A673 (cell line): ENCODE measurements around the gene PGLYRP2. TPM values are rescaled to one million over a fixed set of nuclear protein-coding genes. Genes with fewer than 3 reads are reported as not detected.

Experiments used
- BruUV-seq: library from RNA; stranded (reverse); fragments of 400-500 nt; replicated peaks from 2 replicates; lab custom pipeline; 2021; lab: Mats Ljungman, UMichigan
- CTCF ChIA-PET: fragments of 300-600 bp; sonication (Branson Sonifier 250); formaldehyde crosslinking; loops from one replicate; lab custom pipeline; 2022; ENCODE audit warnings: antibody characterized with exemption; lab: Charles Lee
- POLR2A ChIA-PET: fragments of 300-600 bp; sonication (Branson Sonifier 250); formaldehyde crosslinking; loops from one replicate; lab custom pipeline; 2022; ENCODE audit warnings: antibody characterized with exemption; ENCODE audit not compliant: low non-redundant PET; lab: Charles Lee
- DNase-seq: peaks from one replicate; pipeline ENCODE4 v3.0.0-alpha.2; 2015; ENCODE audit warnings: low spot score
- H3K27ac ChIP-seq: fragments of 200-600 bp; sonication (generic); 2 replicates; pipeline ENCODE4 v1.5.1; 2016; ENCODE audit warnings: mixed run types, low read depth, mild to moderate bottlenecking, mixed read lengths, antibody characterized with exemption, low read length; ENCODE audit not compliant: poor library complexity, severe bottlenecking
- H3K27me3 ChIP-seq: fragments of 200-600 bp; sonication (generic); replicated peaks from 2 replicates; pipeline ENCODE4 v1.6.1; 2017; ENCODE audit warnings: mixed run types, low read depth, mild to moderate bottlenecking, mixed read lengths, antibody characterized with exemption, low read length; ENCODE audit not compliant: insufficient read depth, poor library complexity
- H3K36me3 ChIP-seq: fragments of 200-600 bp; sonication (generic); 2 replicates; pipeline ENCODE4 v1.6.1; 2016; ENCODE audit warnings: mixed run types, mild to moderate bottlenecking, mixed read lengths, antibody characterized with exemption, low read length; ENCODE audit not compliant: insufficient read depth, poor library complexity, severe bottlenecking
- H3K4me1 ChIP-seq: fragments of 200-600 bp; sonication (generic); 2 replicates; pipeline ENCODE4 v1.6.1; 2017; ENCODE audit warnings: mixed run types, mild to moderate bottlenecking, mixed read lengths, antibody characterized with exemption, low read length; ENCODE audit not compliant: insufficient read depth, poor library complexity, severe bottlenecking
- H3K4me3 ChIP-seq: fragments of 200-600 bp; sonication (generic); 2 replicates; pipeline ENCODE4 v1.5.1; 2016; ENCODE audit warnings: low read depth, mixed run types, mild to moderate bottlenecking, mixed read lengths, low read length; ENCODE audit not compliant: poor library complexity, severe bottlenecking
- H3K9me3 ChIP-seq: fragments of 200-600 bp; sonication (generic); 2 replicates; pipeline ENCODE4 v1.6.1; 2016; ENCODE audit warnings: mixed run types, low read depth, mild to moderate bottlenecking, mixed read lengths, antibody characterized with exemption, low read length; ENCODE audit not compliant: poor library complexity, severe bottlenecking
- CTCF ChIP-seq: fragments of 300-800, 200-600 bp; sonication (generic); conservative IDR thresholded peaks from 2 replicates; pipeline ENCODE4 v1.5.1; 2017; ENCODE audit warnings: low read depth, mild to moderate bottlenecking, antibody characterized with exemption, low read length, moderate library complexity, mixed read lengths
- EZH2 ChIP-seq: fragments of 200-600 bp; sonication (generic); IDR thresholded peaks from 2 replicates; pipeline ENCODE4 v1.6.1; 2017; ENCODE audit warnings: borderline replicate concordance, low read depth, mild to moderate bottlenecking, mixed read lengths, antibody characterized with exemption, low read length; ENCODE audit not compliant: poor library complexity, severe bottlenecking
- intact Hi-C: fragments of 100-400 bp; cut with micrococcal nuclease; formaldehyde crosslinking; loops from one replicate; pipeline ENCODE4 v1.10.0; 2022; ENCODE audit not compliant: unreplicated experiment
- total RNA-seq: library from RNA; stranded (reverse); gene quantifications from 2 replicates; pipeline ENCODE4 v1.2.3, GENCODE V29; 2021

Gene PGLYRP2
- total RNA-seq, 1 experiment from 2014 or later: 3.5 TPM

- intact Hi-C loops: no loop called here
- H3K4me1 ChIP-seq: no peaks in the 10 kb centered on the region
- BruUV-seq: no TSS peak
- no peaks in the 10 kb centered on the region for H3K9me3 ChIP-seq
- DNase-seq: no peak
- no peak overlapping the region for H3K4me3 ChIP-seq
- POLR2A ChIA-PET: interaction anchor here (0.6 kb wide), 1 partner anchor 11 kb away, joined by 3 read pairs; no protein-coding TSS in a partner anchor
- H3K27ac ChIP-seq: no peak overlapping the region
- no peaks in the 10 kb centered on the region for H3K27me3 ChIP-seq
- no peaks in the 10 kb centered on the region for H3K36me3 ChIP-seq
- CTCF ChIA-PET: no interaction called here
- TF ChIP-seq CTCF (no peak), EZH2 (no peak)
Observed at GRCh38 chr19:15439078-15439799, 40.1 kb downstream of the PGLYRP2 start.

DNA sequence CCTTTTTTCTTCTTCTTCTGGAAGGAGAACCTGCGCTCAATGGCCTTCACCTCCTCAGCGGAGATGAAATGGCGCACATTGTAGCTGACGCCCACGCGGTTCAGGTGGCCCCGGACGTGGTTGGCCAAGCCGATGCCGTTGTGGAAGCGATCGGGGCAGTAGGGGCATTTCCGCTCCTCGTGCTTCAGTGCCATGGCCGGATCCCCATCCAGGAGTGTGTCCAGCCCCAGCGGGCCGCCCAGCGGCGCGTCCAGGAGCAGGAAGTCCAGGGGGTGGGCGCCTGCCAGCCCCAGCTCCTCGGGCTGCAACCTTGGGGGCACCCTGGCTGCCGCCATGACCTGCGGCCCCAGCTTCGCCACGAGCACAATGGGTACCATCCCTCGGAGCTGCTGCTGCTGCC lies 40.7 kb downstream of the PGLYRP2 start:
- intact Hi-C loops: no loop called here
- no peak for DNase-seq
- Histone ChIP-seq H3K4me3 (no peak overlapping the region), H3K27ac (no peak overlapping the region), H3K27me3 (no peaks in the 10 kb centered on the region), H3K36me3 (no peaks in the 10 kb centered on the region), H3K9me3 (no peaks in the 10 kb centered on the region), H3K4me1 (peaks cover 2% of the 10 kb centered on the region)
- ChIA-PET CTCF (no interaction called here), POLR2A (no interaction called here)
- no peak for TF ChIP-seq CTCF
- TF ChIP-seq EZH2: no peak
- BruUV-seq: no TSS peak

GRCh38 chr19:15438124-15438496 lies 41.2 kb downstream of the PGLYRP2 start:
- no TSS peak for BruUV-seq
- TF ChIP-seq CTCF (no peak), EZH2 (no peak)
- Histone ChIP-seq H3K9me3 (no peaks in the 10 kb centered on the region), H3K27ac (no peak overlapping the region), H3K27me3 (no peaks in the 10 kb centered on the region), H3K4me3 (no peak overlapping the region), H3K4me1 (peaks cover 5% of the 10 kb centered on the region), H3K36me3 (no peaks in the 10 kb centered on the region)
- no peak for DNase-seq
- ChIA-PET CTCF (no interaction called here), POLR2A (no interaction called here)
- intact Hi-C loops: no loop called here
